OCI-M1 (cell line): ENCODE measurements around the gene GNAQ.

ENCODE experiments used
- DNase-seq: peaks from one replicate; lab custom pipeline; 2025; lab: John Stamatoyannopoulos, UW

The GNAQ gene

DNA sequence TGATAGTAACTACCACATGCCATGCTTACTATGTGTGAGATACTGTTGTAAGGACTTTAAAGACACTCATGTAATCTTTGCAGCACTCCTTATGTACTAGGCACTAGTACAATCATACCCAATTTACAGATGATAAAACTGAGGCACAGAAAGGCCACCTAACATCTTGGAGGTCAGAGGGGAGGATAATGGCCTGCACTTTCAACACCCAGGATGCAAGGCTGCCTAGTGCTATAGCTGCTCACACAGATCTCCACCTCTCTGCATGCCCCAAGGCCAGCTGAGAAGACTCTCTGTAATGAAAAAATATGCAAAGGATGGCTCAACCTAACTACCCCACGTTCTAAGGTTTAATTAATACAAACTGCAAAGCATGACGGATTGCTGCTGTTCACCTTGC lies 57.2 kb downstream of the GNAQ start:
- no peak for DNase-seq

DNA sequence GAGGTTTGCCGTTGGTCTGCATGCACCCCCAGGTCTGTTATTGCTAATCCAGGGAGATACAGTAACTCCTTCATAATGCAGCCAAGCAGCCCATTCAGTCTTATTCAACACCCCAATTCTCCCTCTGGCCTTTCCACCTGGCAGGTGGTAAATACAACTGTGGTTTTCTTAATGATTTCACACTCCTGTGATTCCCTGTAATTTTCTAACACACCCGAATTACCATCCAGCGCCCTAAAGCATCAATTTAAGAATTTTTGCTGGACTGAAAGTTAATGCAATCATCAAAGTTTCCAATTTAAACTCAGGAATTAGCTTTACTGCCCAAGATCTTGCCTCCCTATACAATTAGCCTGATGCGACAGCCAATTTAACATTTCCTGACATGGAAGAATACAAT lies 62.5 kb downstream of the GNAQ start:
- DNase-seq: no peak

DNA sequence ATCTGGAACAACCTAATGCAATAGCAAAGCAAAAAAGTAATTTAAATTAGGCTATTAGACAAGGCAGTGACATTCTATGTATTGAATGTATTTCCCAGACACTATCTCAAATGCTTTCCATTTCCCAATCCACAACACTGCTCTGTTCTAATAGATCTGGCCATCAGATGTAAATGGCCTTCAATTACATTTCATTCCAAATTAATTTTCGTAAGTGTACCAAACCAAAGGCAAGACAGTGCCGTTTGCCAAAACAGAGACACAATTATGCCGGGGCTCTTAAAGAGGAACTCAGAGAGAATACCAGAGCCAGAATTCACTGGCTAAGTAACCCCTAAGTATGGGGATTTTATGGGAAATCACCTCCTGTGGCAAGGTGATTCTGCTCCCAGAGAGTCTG lies 63.1 kb downstream of the GNAQ start:
- no peak for DNase-seq

DNA sequence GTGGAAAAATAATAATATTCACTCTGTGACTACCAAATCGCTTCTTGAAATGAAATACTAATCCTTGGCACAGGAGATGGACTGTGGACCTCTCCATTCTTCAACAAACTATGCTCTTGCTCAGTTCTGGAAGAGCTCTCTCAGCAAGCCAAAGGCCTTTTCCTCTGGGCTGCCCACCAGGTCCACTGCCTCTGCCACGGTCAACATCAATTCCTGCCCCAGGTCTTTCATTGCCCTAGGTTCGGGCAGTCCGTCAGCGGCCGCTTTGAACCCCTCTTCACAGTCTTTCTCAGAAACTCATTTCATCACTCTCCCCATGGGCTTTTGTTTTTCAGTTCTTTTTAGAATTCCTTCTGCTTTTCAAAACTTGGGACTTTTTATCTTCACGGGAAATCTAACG lies 64.9 kb downstream of the GNAQ start:
- no peak for DNase-seq

DNA sequence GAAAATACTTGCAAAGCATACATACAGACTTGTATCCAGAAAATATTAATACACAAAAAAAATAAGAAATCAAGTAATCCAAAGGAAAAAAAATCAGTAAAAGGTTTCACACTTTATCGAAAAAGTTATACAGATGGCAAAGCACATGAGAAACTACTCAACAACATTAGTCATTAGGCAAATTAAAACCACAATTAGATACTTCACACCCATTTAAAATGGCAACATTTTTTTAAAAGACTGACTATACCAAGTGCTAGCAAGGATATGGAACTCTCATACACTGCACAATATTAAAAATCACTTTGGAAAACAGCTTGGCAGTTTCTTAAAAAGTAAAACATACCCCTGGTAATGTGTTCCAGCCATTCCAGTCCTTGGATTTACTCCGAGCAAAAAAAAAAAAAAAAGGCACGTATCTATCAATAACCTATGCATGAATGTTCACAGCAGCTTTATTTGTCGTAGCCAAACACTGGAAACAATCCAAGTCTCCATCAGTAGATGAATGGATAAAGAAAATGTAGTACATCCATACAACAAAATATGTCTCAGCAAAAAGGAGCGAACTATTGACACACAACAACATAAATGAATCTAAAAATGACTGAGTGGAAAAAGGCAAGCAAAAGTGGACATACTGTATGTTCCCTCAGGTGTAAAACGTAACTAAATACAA lies 66.0 kb downstream of the GNAQ start:
- DNase-seq: no peak

DNA sequence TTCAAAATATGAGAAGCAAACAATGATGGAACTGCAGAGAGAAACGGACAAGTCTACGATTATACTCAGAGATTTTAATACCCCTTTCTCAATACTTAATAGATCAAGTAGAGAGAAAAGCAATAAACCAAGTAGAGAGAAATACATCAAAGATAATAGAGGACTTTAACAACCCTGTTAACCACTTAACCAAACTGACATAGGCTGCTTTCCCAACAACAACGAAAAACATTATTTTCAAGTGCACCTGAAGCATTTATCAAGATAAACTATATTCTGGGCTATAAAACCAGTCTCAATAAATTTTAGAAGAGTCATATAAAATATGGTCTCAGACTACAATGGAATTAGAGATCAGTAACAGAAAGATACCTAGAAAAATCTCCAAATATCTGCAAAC lies 67.4 kb downstream of the GNAQ start:
- no peak for DNase-seq

DNA sequence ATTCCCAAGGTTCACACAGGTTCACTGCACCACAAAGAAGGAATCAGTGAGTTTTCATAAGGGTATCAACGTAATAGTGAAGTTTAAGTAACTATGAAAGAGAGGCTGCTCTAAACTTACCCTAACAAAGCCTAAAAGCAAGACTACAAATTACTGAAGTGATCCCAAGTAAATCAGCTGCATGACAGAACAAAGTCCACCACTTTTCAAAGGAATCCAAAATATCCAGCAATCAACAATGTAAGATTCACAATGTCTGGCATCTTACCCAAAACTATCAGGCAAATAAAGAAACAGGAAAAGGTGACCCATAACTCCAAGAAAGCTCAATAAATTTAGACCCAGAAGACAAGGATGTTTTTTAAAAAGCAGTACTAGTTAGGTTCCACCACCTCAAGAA lies 70.1 kb downstream of the GNAQ start:
- DNase-seq: no peak

DNA sequence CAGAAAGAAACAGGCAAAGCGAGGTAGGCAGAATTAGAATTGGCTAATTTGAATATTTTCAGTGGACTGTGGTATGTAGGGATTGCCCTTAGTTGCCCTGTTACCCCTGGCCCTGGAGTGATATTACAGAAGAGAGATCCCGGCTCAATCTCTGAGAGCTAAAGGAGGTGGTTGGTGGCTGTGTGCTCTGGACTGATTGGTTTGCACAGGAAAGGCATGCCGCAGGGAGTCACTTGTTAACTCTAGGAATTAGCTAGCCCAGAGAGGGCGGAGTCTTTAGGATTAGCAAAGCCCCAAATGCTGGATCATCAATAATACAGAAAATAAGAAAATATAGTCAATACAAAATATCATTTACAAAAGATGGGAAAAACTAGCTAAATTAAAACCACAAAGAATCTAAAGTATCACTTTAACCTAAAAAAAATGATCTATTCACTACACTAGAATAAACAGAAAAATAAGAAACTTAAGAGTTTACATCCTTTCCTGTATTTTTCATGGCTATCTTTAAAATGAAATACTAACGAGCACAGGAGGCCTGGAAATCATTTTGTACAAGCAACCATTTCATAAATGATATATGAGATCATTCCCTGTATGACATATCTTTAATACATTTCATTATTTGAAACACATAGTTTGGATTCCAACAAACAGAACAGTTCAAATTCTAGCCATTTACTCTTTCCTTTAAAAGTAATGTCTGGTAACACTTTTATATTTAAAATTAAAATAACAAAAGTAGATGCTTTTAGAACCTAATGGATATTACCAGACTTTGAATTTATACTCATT lies 71.1 kb downstream of the GNAQ start:
- peak; percentile 86 for DNase-seq

DNA sequence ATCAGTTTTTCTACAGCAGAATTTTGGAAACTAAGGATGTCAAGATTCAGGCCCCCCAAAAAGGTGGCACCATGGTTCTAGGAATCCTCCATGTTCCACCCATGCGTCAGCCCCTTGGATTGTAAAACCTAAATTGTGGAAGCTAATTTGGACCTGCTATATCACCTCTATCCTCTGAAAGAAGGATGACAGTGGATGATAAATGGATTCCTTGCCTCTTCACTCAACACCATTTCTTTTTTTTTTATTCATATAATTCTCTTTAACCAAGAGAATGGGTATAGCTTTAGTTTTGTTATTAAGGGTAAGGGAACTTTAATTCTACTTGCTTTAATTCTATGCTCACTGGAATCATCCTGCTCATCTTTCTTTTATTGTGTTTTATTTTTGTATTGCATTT lies 71.8 kb downstream of the GNAQ start:
- no peak for DNase-seq

DNA sequence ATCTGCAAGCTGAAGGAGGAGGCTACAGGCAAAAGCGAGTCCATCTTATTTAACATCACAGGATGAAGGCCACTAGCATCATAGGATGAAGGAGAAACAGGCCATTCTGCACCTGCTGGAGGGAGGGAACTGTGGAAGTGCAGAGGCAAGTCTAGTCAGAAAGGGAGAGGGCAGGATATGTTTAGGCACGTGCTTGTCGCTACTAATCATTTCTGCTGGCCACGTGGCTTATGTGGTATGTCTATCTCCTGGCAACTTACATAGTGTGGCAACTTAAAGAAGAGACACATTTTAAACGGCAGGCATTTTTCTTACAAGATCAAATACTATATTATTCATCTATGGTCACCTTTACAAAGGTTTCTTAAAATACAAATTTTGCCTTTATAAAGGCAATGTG lies 74.0 kb downstream of the GNAQ start:
- DNase-seq: peak; percentile 72

DNA sequence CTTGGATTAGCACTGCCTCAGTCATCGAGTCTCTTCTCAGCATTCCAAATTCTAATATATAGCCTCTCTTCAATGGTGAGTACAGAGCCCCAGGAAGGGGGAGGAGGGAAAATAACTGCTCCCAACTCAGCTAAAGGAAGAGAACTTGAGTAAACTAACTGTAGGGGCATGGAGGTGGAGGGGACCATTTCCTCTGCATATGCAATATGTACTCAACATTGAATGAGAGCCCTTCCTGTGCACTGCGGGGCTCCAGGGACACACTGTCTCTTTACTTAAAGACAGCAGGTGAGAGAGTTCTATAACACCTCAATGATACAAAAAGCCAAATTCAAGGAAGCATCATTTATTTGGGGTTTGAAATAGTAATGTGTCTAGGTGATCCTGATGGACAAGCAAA lies 75.1 kb downstream of the GNAQ start:
- DNase-seq: no peak

DNA sequence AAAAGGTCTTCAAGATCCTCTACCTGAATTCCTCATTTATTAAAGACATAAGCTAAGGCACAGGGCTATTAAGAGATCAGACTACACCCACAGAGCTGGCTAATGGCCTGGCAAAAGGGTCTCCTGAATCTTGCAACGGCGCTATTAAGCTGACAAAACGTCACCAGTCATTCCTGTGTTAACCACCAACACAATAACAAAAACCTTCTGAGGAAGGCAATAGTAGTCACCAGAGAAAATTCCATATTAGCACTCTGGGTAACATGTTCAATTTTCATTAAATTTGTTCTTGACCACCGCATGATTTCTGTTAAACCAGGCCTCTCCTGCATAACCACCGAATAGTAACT lies 77.0 kb downstream of the GNAQ start:
- DNase-seq: no peak

DNA sequence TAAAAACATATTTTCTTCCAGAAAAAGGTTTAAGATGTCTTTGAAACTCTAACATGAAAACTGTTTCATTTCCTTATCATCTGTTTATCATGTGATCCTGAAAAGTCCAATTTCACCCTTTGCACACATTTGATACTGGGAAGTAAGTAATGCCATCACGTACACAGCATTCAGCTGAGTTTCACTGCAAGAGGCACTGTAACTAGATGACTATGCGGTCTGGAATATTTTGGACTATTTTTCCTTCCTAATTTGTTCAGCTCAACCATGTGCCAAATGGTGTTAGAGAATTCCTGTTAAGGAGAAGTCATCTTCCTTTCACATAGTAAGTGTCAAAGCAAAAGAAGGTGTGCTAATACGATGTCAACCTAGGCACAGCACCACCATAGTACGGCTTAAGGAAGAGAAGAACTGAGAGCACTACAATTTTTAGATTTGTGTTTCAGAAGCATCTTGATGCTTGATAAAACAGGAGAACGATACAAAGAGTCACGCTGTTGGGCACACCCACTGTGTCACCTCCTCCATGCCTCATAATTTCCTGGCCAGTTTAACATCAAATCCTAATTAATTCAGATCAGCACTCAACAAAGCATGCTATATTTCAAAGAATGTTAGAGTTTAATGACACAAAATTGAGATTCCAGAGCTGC lies 77.5 kb downstream of the GNAQ start:
- DNase-seq: no peak

DNA sequence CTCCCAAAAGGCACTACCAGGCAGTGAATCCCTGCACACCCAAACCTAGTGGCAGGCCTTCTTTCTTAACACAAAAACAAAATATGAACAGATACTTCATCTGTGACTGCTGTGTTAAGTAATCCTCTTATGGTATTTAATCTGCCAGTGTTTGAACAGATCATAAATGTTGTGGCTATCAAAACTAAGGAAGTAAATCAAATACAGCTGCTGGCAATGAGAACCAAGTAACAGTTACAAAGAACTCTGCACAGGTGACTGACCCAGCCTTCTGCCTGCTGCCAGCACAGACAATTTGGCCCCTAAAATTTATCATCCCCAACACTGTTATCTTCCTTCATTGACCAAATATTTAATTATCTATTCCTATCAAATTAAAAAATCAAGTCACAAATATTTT lies 78.0 kb downstream of the GNAQ start:
- DNase-seq: peak; percentile 52

DNA sequence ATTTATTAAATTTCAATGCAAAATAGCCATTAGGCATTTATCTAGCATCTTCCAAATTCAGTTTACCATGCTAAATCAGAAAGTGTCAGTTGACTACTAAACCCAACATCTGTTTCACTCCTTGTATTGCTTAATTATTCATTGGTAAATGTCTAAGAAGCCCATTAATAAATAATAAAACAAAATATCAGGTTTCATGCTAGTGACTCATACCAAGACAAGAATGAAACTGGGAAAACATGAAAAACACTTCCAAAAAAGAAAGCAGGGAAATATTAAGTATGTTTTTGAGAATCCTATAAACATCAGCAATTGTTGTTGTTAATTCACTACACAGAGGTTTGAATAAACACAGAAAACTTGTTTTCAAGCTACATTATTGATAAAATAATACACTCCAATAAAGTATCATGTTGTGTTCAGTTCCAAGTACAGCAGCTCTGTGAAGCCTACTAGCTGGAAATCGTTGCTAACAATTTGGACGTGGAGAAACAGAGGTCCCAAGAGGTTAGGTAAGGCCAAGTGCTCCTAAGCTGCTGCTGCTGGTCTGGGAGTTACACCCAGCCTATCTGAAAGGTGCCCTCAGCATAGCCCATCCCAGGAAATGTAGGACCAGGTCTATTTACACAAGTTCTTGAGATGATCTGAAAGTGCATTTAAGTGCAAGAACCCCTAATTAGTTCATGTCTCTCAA lies 78.8 kb downstream of the GNAQ start:
- DNase-seq: no peak

DNA sequence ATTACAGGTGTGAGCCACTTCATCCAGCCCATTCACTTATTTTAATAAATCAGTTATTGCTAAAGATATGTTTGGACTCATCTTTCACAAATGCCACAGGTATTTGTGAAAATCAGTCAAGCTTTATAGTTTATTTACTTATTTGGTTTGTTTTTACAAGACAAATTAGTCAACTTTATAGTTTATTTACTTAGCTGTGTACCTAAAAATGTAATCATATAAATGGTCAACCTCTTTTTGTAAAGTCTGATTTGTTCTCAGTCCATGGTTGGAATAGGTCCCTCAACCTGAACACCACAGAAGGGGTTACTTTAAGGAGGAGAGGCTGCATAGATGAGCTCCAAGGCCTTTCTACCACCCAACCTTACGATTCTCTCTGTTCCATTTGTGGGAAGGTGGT lies 80.2 kb downstream of the GNAQ start:
- DNase-seq: no peak

DNA sequence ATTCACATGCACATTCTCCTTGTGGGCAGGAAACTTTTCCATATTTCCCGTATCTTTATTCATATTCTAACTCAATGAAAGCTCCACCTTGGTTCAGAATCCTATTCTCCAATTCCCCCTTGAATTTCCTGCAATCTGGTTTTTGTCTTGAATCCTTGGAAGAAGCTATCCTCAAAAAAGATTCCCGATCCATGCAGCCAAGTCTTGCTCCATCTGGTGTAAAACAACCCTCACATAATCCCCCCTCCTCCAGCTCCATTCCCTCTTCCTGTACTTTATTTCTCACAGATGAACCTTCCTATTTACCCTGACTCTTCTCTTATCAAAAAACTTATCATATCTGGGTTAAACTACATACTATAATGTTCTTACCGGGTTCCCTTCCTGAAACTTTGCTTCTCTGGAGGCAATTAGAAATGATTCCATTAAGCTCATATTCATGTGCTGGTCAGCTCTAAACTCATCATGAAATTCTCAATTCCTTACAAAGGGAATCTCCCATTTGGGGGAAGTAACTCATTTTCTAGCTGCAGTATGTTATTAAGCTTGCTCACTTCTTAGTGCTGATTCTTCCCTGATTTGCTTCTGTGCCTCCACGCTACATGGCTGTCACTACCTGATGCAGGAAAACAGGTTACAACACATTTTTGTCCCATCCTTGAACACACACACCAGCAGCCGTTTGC lies 81.7 kb downstream of the GNAQ start:
- no peak for DNase-seq

DNA sequence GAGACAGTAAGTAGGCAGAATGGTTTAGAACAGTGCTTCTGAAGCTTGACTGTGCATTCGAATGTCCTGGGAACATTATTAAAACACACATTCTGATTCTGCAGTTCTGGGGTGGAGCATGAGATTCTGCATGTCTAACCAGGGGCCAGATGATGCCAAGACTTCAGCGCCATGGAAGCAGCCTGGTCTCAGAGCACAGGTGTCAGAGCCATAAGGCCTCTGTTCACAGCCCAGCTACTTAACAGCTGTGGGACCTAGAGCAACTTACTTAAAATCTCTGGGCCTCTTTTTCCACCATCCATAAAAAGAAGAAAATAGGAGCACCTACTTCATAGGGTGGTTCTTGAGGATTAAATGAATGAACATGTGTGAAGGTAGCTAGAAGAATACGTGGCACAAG lies 84.0 kb downstream of the GNAQ start:
- no peak for DNase-seq

DNA sequence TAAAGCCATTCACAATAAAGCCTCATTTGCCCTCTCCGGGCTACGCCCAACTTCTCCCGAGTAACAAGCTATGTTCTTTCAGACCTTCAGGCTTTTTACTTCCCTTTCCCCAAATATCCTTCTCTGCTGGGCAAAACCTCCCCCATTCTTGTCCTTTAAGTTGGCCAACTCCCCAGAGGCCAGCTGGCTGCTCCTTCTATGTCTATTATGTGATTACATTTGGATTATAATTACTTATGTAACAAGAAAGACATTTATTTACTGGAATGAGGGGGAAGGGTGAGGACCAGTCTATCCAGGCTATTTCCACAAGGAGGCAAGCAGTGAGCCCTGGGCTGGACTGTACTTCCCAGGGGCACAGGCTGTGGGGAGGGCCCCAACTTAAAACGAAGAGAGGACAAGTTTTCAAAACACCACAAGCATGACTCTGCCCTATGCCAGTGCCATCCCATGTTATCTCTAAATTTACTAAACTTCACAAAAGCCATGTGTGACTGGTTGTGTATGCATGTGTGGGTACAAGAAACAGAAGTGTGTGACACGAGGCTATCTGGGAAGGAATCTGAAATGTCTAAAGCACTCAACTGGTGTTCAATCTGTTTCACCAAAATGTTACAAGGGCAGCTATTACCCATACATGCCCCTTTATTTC lies 84.5 kb downstream of the GNAQ start:
- DNase-seq: peak; percentile 65

DNA sequence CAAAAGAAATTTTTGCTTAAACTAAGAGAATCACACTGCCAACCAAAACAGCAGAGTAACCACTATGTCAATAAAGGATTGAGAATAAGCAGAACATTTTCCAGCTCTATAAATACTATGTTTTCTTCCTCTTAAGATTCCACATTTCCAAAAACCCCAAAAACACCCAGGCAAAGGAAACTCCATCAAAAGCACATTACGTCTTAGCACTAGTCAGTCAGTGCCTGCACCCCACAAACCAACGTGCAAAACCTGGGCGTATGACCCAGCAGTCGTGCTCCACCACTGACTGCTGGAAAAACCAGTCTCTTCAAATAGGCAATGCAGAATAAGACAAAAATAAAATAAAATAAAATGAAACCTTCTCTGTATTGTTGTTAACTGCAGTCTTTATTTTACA lies 85.3 kb downstream of the GNAQ start:
- no peak for DNase-seq

DNA sequence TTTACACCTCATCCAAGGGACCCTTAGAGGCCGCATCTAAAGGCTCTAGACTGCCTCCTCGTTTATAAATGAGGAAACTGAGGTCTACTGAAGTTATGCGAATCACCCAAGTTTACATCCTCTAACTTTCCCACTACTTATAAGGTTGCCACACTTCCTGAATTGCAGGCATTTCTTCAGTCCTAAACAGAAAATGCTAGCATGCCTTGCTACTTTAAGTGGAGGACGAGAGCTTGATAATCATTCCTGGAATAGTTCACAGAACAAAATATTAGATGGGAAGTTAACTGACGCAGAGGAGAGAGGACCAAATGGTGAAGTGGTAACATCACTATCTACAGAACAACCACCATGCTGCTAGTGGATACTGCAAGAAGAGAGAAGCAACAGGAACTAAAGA lies 85.8 kb downstream of the GNAQ start:
- peak; percentile 49 for DNase-seq
